ENCODE data around the gene FOXN3. TPM values are rescaled to one million over a fixed set of nuclear protein-coding genes. Genes with fewer than 3 reads are reported as not detected.

The FOXN3 gene
- total RNA-seq, 1 experiment from 2014 or later = 8.8 TPM

GRCh38 chr14:89378119-89378518, 38.9 kb downstream of the FOXN3 start:
- ChIA-PET CTCF (no interaction called here), POLR2A (no interaction called here)
- no peaks in the 10 kb centered on the region for H3K4me1 ChIP-seq (ENCODE audit: control insufficient read depth, insufficient read depth, low read length)
- H3K9me3 ChIP-seq (ENCODE audit: control insufficient read depth, insufficient read depth, low read depth, low read length) = no peaks in the 10 kb centered on the region
- no peaks in the 10 kb centered on the region for H3K36me3 ChIP-seq (ENCODE audit: control insufficient read depth, insufficient read depth, low read length)
- in situ Hi-C loops (cut with HindIII; ENCODE audit: low pct_unique_long_range_greater_than_20kb, low sequenced_read_pairs) = no loop called here
- intact Hi-C loops (cut with micrococcal nuclease; ENCODE audit: unreplicated experiment) = no loop called here
- no peak overlapping the region for H3K27ac ChIP-seq (ENCODE audit: low read length)
- DNase-seq (ENCODE audit: low read depth, low spot score) (no peak), ATAC-seq (no peak)
- H3K4me3 ChIP-seq (ENCODE audit: low read depth in 2 of 2, low read length in 2 of 2) = no peak overlapping the region
- no peaks in the 10 kb centered on the region for H3K27me3 ChIP-seq (ENCODE audit: control insufficient read depth, insufficient read depth, low read length)
- no peak for TF ChIP-seq SIN3A (IDR thresholded peaks at IDR 0.05; ENCODE audit: borderline replicate concordance, insufficient read depth, low read depth, low read length)
- TF ChIP-seq, protein P1, sequence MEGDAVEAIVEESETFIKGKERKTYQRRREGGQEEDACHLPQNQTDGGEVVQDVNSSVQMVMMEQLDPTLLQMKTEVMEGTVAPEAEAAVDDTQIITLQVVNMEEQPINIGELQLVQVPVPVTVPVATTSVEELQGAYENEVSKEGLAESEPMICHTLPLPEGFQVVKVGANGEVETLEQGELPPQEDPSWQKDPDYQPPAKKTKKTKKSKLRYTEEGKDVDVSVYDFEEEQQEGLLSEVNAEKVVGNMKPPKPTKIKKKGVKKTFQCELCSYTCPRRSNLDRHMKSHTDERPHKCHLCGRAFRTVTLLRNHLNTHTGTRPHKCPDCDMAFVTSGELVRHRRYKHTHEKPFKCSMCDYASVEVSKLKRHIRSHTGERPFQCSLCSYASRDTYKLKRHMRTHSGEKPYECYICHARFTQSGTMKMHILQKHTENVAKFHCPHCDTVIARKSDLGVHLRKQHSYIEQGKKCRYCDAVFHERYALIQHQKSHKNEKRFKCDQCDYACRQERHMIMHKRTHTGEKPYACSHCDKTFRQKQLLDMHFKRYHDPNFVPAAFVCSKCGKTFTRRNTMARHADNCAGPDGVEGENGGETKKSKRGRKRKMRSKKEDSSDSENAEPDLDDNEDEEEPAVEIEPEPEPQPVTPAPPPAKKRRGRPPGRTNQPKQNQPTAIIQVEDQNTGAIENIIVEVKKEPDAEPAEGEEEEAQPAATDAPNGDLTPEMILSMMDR (IDR thresholded peaks at IDR 0.05) = no peak
- no peak for TF ChIP-seq POLR2AphosphoS5 (IDR thresholded peaks at IDR 0.05; ENCODE audit: low read depth, low read length)
- TF ChIP-seq TCF7L2 (IDR thresholded peaks at IDR 0.05; ENCODE audit: low read depth, low read length) = no peak
- TF ChIP-seq, protein P2, sequence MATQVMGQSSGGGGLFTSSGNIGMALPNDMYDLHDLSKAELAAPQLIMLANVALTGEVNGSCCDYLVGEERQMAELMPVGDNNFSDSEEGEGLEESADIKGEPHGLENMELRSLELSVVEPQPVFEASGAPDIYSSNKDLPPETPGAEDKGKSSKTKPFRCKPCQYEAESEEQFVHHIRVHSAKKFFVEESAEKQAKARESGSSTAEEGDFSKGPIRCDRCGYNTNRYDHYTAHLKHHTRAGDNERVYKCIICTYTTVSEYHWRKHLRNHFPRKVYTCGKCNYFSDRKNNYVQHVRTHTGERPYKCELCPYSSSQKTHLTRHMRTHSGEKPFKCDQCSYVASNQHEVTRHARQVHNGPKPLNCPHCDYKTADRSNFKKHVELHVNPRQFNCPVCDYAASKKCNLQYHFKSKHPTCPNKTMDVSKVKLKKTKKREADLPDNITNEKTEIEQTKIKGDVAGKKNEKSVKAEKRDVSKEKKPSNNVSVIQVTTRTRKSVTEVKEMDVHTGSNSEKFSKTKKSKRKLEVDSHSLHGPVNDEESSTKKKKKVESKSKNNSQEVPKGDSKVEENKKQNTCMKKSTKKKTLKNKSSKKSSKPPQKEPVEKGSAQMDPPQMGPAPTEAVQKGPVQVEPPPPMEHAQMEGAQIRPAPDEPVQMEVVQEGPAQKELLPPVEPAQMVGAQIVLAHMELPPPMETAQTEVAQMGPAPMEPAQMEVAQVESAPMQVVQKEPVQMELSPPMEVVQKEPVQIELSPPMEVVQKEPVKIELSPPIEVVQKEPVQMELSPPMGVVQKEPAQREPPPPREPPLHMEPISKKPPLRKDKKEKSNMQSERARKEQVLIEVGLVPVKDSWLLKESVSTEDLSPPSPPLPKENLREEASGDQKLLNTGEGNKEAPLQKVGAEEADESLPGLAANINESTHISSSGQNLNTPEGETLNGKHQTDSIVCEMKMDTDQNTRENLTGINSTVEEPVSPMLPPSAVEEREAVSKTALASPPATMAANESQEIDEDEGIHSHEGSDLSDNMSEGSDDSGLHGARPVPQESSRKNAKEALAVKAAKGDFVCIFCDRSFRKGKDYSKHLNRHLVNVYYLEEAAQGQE (IDR thresholded peaks at IDR 0.05; ENCODE audit: insufficient read depth in 1 of 2, low read depth in 2 of 2, low read length in 1 of 2) = no peak
- no TSS peak for BruUV-seq (replicated peaks)

DNA sequence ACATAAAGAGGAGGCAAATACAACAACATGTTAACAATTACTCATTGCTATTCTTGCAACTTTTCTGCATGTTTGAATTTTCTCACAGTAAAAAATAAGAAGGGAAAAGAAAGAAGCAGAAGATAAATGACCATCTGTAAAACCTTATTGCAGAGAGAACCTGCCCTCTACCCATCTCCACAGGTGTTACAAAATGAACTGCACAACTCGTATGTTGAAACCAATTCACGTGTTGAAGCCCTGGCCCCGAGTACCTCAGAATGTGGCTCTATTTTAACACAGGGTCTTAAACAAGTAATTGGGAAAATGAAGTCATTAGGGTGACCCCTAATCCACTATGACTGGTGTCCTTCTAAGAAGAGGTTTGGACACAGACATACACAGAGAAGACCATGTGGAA, 39.5 kb downstream of the FOXN3 start:
- BruUV-seq (replicated peaks) = no TSS peak
- no peaks in the 10 kb centered on the region for H3K27me3 ChIP-seq (ENCODE audit: control insufficient read depth, insufficient read depth, low read length)
- ATAC-seq (no peak), DNase-seq (ENCODE audit: low read depth, low spot score) (no peak)
- TF ChIP-seq POLR2AphosphoS5 (IDR thresholded peaks at IDR 0.05; ENCODE audit: low read depth, low read length) = no peak
- no peak for TF ChIP-seq TCF7L2 (IDR thresholded peaks at IDR 0.05; ENCODE audit: low read depth, low read length)
- TF ChIP-seq SIN3A (IDR thresholded peaks at IDR 0.05; ENCODE audit: borderline replicate concordance, insufficient read depth, low read depth, low read length) = no peak
- TF ChIP-seq, protein P2 (IDR thresholded peaks at IDR 0.05; ENCODE audit: insufficient read depth in 1 of 2, low read depth in 2 of 2, low read length in 1 of 2) = no peak
- TF ChIP-seq, protein P1 (IDR thresholded peaks at IDR 0.05) = no peak
- POLR2A ChIA-PET = no interaction called here
- CTCF ChIA-PET = no interaction called here
- no peaks in the 10 kb centered on the region for H3K36me3 ChIP-seq (ENCODE audit: control insufficient read depth, insufficient read depth, low read length)
- intact Hi-C loops (cut with micrococcal nuclease; ENCODE audit: unreplicated experiment) = no loop called here
- H3K9me3 ChIP-seq (ENCODE audit: control insufficient read depth, insufficient read depth, low read depth, low read length) = no peaks in the 10 kb centered on the region
- no peaks in the 10 kb centered on the region for H3K4me1 ChIP-seq (ENCODE audit: control insufficient read depth, insufficient read depth, low read length)
- in situ Hi-C loops (cut with HindIII; ENCODE audit: low pct_unique_long_range_greater_than_20kb, low sequenced_read_pairs) = no loop called here
- no peak overlapping the region for H3K4me3 ChIP-seq (ENCODE audit: low read depth in 2 of 2, low read length in 2 of 2)
- no peak overlapping the region for H3K27ac ChIP-seq (ENCODE audit: low read length)
